Natural killer cell (primary cell): ENCODE measurements around the gene CAV2. TPM values are rescaled to one million over a fixed set of nuclear protein-coding genes. Genes with fewer than 3 reads are reported as not detected.

Source experiments
- ATAC-seq, 3 donors: fragments of 150-1000 bp in 2 of 3; fragments of 200-7000 bp in 1 of 3; cut with Tn5 transposase; 1 replicate in 1 of 3; 2 replicates in 2 of 3; pipeline ENCODE4 v1.10.0; 2021; ENCODE audit warnings: mild to moderate bottlenecking in 2 of 3, moderate library complexity in 2 of 3
- DNase-seq, 2 donors: peaks; one replicate each; pipeline versions ENCODE4 v3.0.0 to v3.0.0-alpha.2; 2013 to 2021; ENCODE audit warnings: mixed read lengths in 1 of 2
- H3K27ac ChIP-seq: one replicate; pipeline ENCODE4 v1.5.1; 2013; ENCODE audit warnings: mild to moderate bottlenecking, low read length
- H3K27me3 ChIP-seq: one replicate; pipeline ENCODE4 v1.6.1; 2013; ENCODE audit warnings: low read length; ENCODE audit not compliant: control insufficient read depth, insufficient read depth
- H3K36me3 ChIP-seq: one replicate; pipeline ENCODE4 v1.6.1; 2013; ENCODE audit warnings: low read length; ENCODE audit not compliant: control insufficient read depth, insufficient read depth
- H3K4me1 ChIP-seq: one replicate; pipeline ENCODE4 v1.6.1; 2013; ENCODE audit warnings: low read length; ENCODE audit not compliant: control insufficient read depth, insufficient read depth
- H3K4me3 ChIP-seq: one replicate; pipeline ENCODE4 v1.5.1; 2013; ENCODE audit warnings: low read length
- H3K9me3 ChIP-seq: one replicate; pipeline ENCODE4 v1.6.1; 2013; ENCODE audit warnings: low read length; ENCODE audit not compliant: control insufficient read depth, insufficient read depth
- H3K27ac Mint-ChIP-seq, 2 donors: one replicate each; pipeline ENCODE4 v1.8.0; 2022; ENCODE audit warnings: mild to moderate bottlenecking in 2 of 2, mixed read lengths in 2 of 2, moderate library complexity in 1 of 2
- H3K27me3 Mint-ChIP-seq, 2 donors: one replicate each; pipeline ENCODE4 v1.8.0; 2022; ENCODE audit warnings: low read depth in 2 of 2, mixed read lengths in 2 of 2
- H3K36me3 Mint-ChIP-seq: one replicate; pipeline ENCODE4 v1.8.0; 2022; ENCODE audit warnings: mixed read lengths
- H3K4me1 Mint-ChIP-seq, 2 donors: one replicate each; pipeline ENCODE4 v1.8.0; 2022; ENCODE audit warnings: mixed read lengths in 2 of 2
- H3K4me3 Mint-ChIP-seq: one replicate; pipeline ENCODE4 v1.8.0; 2022; ENCODE audit warnings: mild to moderate bottlenecking, moderate library complexity, mixed read lengths
- H3K9me3 Mint-ChIP-seq, 2 donors: one replicate each; pipeline ENCODE4 v1.8.0; 2022; ENCODE audit warnings: mixed read lengths in 2 of 2
- WGBS: methylation state at CpG from one replicate; pipeline ENCODE4 v1.1.7; 2013; ENCODE audit warnings: missing lambda C conversion rate; ENCODE audit not compliant: insufficient coverage; 5-methylcytosine and 5-hydroxymethylcytosine counted together
- intact Hi-C: fragments of 100-400 bp; cut with micrococcal nuclease; formaldehyde crosslinking; loops from one replicate; pipeline ENCODE4 v1.14.2; 2022
- total RNA-seq, 4 donors: library from RNA; stranded (reverse); fragments of 120-200 nt in 1 of 4; gene quantifications; one replicate each; pipeline versions ENCODE4 v1.2.3 to v1.2.4, GENCODE V29; 2013 to 2022
- TF ChIP-seq, protein P1 (sequence below): fragments of 200-600 bp; IDR thresholded peaks from one replicate; pipeline ENCODE4 v1.8.0; 2022; ENCODE audit warnings: antibody characterized with exemption

CAV2 gene
- total RNA-seq, 3 donors from 2014 or later (not counting 1 experiment from before 2014, with no cell fraction given): 1.9 TPM; not detected in 2

DNA sequence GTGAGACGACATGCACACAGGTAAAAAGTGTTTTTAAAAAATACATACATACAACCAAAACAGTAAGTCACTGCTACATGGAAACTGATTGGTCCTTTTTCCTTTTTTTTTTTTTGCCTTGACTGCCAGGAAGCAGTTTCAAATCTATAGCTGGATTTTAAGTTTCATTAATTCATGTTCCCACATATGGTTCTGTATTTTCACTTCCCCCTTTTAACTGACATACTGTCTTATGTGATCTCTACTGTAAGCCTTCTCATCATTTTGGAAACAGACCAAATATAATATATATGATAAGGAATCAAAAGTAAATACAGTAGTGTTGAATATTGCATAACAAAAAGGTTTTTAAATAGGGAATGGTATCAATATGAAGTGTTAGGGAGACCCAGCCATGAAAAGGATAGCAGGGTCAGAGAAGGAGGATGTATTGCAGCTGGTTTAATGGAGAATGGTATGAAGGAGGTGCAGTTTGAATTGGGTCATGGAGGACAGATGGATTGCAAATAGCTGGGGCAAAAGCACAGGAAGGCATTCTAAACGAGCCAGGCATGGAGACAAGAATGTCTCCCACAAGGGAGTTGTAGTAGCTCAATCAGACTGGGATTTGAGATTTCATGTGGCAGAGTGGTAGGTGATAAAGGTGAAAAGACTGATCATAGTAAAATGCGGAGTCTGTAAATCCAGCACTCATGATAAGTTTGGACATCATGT lies 30.7 kb downstream of the CAV2 start:
- Histone ChIP-seq H3K9me3 (no peaks in the 10 kb centered on the region), H3K4me1 (peaks cover 15% of the 10 kb centered on the region), H3K27ac (no peak overlapping the region), H3K4me3 (no peak overlapping the region), H3K36me3 (no peaks in the 10 kb centered on the region), H3K27me3 (peaks cover 25% of the 10 kb centered on the region)
- H3K4me3 Mint-ChIP-seq: no peak overlapping the region
- H3K9me3 Mint-ChIP-seq: no peaks in the 10 kb centered on the region
- 79% methylated on average over 2 of the region's 3 CpGs for WGBS
- TF ChIP-seq, protein P1, sequence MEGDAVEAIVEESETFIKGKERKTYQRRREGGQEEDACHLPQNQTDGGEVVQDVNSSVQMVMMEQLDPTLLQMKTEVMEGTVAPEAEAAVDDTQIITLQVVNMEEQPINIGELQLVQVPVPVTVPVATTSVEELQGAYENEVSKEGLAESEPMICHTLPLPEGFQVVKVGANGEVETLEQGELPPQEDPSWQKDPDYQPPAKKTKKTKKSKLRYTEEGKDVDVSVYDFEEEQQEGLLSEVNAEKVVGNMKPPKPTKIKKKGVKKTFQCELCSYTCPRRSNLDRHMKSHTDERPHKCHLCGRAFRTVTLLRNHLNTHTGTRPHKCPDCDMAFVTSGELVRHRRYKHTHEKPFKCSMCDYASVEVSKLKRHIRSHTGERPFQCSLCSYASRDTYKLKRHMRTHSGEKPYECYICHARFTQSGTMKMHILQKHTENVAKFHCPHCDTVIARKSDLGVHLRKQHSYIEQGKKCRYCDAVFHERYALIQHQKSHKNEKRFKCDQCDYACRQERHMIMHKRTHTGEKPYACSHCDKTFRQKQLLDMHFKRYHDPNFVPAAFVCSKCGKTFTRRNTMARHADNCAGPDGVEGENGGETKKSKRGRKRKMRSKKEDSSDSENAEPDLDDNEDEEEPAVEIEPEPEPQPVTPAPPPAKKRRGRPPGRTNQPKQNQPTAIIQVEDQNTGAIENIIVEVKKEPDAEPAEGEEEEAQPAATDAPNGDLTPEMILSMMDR: no peak
- no peak for DNase-seq
- no peaks in the 10 kb centered on the region for H3K36me3 Mint-ChIP-seq
- H3K4me1 Mint-ChIP-seq: peaks cover 6 to 17% of the 10 kb centered on the region in 2 donors
- intact Hi-C loops: no loop called here
- ATAC-seq: no peak
- H3K27ac Mint-ChIP-seq: no peak overlapping the region
- H3K27me3 Mint-ChIP-seq: peaks cover 27 to 55% of the 10 kb centered on the region in 2 donors

DNA sequence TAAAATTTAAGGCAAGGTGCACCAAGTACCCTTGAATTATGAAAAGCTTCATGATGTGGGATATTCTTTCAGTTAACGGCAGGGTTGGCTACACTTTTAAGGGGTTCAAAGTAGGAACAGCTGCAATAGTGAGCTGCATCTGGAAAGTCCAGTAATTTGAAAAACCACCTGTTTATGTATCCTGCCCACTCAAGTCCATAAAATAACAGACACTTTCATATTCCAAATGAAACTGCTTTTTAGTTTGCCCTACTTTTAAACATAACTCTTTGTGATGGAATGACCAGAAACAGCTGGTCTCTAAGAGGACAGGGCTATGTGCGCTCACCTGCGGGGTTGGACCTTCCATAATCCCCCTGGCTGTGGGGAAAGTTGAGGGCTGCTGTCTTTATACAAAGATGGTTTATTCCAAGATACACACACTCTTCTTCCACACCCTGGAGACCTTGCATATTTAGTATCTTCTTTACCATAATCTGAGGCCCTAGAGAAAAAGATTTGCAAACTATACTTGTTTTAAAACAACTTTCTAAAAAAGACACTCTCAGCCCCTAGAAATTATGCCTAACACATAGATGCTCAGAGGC lies 32.7 kb downstream of the CAV2 start:
- no peaks in the 10 kb centered on the region for H3K36me3 Mint-ChIP-seq
- H3K27me3 Mint-ChIP-seq: peaks cover 18 to 41% of the 10 kb centered on the region in 2 donors
- no peaks in the 10 kb centered on the region for H3K4me1 Mint-ChIP-seq
- Histone ChIP-seq H3K27ac (no peak overlapping the region), H3K9me3 (no peaks in the 10 kb centered on the region), H3K4me3 (no peak overlapping the region), H3K4me1 (no peaks in the 10 kb centered on the region), H3K36me3 (no peaks in the 10 kb centered on the region), H3K27me3 (peaks cover 8% of the 10 kb centered on the region)
- no peak overlapping the region for H3K27ac Mint-ChIP-seq
- intact Hi-C loops: no loop called here
- H3K9me3 Mint-ChIP-seq: no peaks in the 10 kb centered on the region
- WGBS: 73% methylated on average over 3 of the region's 3 CpGs
- H3K4me3 Mint-ChIP-seq: no peak overlapping the region
- ATAC-seq: peak in 1 of 3 donors; percentile 24
- no peak for DNase-seq
- TF ChIP-seq, protein P1: no peak

DNA sequence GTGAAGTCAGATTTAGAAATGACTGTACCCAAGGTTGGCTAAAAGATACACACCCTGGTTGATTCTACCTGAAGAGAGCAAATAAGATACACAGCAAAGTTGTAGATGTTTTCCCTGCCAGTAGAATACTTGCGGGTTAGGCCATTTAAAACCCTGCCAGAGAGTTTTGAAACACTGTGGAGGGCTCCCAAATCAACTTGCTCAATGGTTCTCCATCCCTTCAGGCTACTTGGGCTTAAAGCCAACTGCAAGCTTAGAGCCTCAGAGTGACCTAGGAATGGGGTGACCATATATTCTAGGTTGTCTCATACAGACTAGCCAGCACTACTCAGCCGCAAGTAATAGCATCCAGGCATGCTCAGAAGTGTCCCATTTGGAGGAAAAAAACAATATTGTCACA lies 35.3 kb downstream of the CAV2 start:
- Histone ChIP-seq H3K4me1 (no peaks in the 10 kb centered on the region), H3K4me3 (no peak overlapping the region), H3K27me3 (no peaks in the 10 kb centered on the region), H3K36me3 (no peaks in the 10 kb centered on the region), H3K27ac (no peak overlapping the region), H3K9me3 (no peaks in the 10 kb centered on the region)
- Mint-ChIP-seq H3K4me3 (no peak overlapping the region), H3K4me1 (no peaks in the 10 kb centered on the region), H3K27ac (no peak overlapping the region), H3K36me3 (no peaks in the 10 kb centered on the region), H3K9me3 (no peaks in the 10 kb centered on the region), H3K27me3 (peaks cover 18 to 47% of the 10 kb centered on the region in 2 donors)
- intact Hi-C loops: no loop called here
- DNase-seq: no peak
- no peak for ATAC-seq
- TF ChIP-seq, protein P1: no peak
- WGBS: 90% methylated on average over 2 of the region's 2 CpGs
